Prostate gland (tissue), 2 donors: Measurements from ENCODE around the gene NES.

ENCODE experiments used
- CTCF ChIP-seq, 4 experiments: fragments of 200-600 bp in 2 of 4; fragments of 450-650 bp in 2 of 4; sonication (generic) in 2 of 4; IDR thresholded peaks; 1 replicate in 3 of 4; 2 replicates in 1 of 4; pipeline ENCODE4 v1.5.1; 2016 to 2019; ENCODE audit warnings: antibody characterized with exemption in 4 of 4, mild to moderate bottlenecking in 2 of 4, moderate library complexity in 2 of 4
- POLR2AphosphoS5 ChIP-seq: sonication (generic); formaldehyde crosslinking; IDR thresholded peaks from one replicate; pipeline ENCODE4 v1.6.1; 2017; ENCODE audit warnings: antibody characterized with exemption

DNA sequence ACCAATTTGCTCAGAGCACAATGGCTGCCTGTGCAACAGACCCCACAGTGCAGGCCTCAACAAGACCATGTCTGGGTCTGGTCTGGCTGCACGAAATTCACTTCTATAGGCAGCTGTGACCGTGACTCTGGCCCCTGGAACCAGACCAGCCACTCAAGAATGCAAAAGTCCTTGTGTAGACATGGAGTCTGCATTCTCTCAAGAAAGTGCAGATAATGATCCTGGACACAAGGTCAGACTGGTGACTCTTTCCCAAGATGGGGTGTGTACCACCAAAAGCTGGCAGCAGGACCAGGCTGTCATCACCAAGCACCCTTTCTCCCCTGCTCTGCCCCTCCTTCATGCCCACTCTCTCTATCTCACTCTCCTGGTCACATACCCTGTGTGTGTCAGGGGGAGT lies 43.9 kb upstream of the NES start:
- no peak for TF ChIP-seq POLR2AphosphoS5
- TF ChIP-seq CTCF (IDR thresholded peaks at IDR 0.05) = no peak
